Measurements from ENCODE around the gene NDC1. TPM values are rescaled to one million over a fixed set of nuclear protein-coding genes. Genes with fewer than 3 reads are reported as not detected.

NDC1 gene
- polyA plus RNA-seq, 1 of the 3 experiments (the other 2 are of a cell fraction) = 11.5 TPM

- peak; percentile 57 for DNase-seq
- no peaks in the 10 kb centered on the region for H4K20me1 ChIP-seq (ENCODE audit: insufficient read depth)
- peaks cover 4% of the 10 kb centered on the region; the same call in 1 of the 2 replicates for H3K9me3 ChIP-seq
- H3F3A ChIP-seq (replicated peaks; ENCODE audit: insufficient read depth) = peaks cover 14% of the 10 kb centered on the region
- no peaks in the 10 kb centered on the region for H3K36me3 ChIP-seq (replicated peaks in 1 of 2; ENCODE audit: control insufficient read depth in 1 of 2, insufficient read depth in 2 of 2, low read length in 1 of 2)
- no peaks in the 10 kb centered on the region for H3K79me2 ChIP-seq (ENCODE audit: insufficient read depth)
- no peaks in the 10 kb centered on the region for H3K9me2 ChIP-seq
- no peak overlapping the region for H3K27ac ChIP-seq (ENCODE audit: low read depth in 2 of 2, low read length in 1 of 2)
- ChIA-PET POLR2A (no interaction called here), CTCF (interaction anchor here (1.1 to 3.5 kb wide), 6 partner anchors 12 to 253 kb away, joined by 3 to 11 read pairs (median 4); no protein-coding TSS in a partner anchor)
- peak overlapping the region; percentile 48; the same call in 1 of the 2 replicates for H3K9ac ChIP-seq
- peak overlapping the region; percentile 86 for H3K4me2 ChIP-seq
- TF ChIP-seq NFIC (IDR thresholded peaks at IDR 0.05; ENCODE audit: borderline replicate concordance) = no peak
- TF ChIP-seq REST (IDR thresholded peaks at IDR 0.05; ENCODE audit: low read depth, low read length) = no peak
- no peak for TF ChIP-seq TAF1 (IDR thresholded peaks at IDR 0.05; ENCODE audit: borderline replicate concordance, low read depth, low read length)
- TF ChIP-seq NRF1 (IDR thresholded peaks at IDR 0.05; ENCODE audit: low read depth, low read length) = no peak
- TF ChIP-seq GABPA (IDR thresholded peaks at IDR 0.05; ENCODE audit: low read depth) = no peak
- no peak for TF ChIP-seq GATA2 (CRISPR knock-in tag; IDR thresholded peaks at IDR 0.05)
- TF ChIP-seq SMC3 (IDR thresholded peaks at IDR 0.05; ENCODE audit: low read depth, low read length) = no peak
- no peak for TF ChIP-seq CHD2 (IDR thresholded peaks at IDR 0.05; ENCODE audit: low read length, partially characterized antibody)
- no peak for TF ChIP-seq MXI1 (IDR thresholded peaks at IDR 0.05; ENCODE audit: low read depth, low read length)
- TF ChIP-seq PBX3 (IDR thresholded peaks at IDR 0.05) = no peak
- no peak for TF ChIP-seq FOSL2 (IDR thresholded peaks at IDR 0.05; ENCODE audit: borderline replicate concordance, low read depth)
- no peak for TF ChIP-seq YY1 (IDR thresholded peaks at IDR 0.05; ENCODE audit: low read depth)
- no peak for TF ChIP-seq RXRA (IDR thresholded peaks at IDR 0.05; ENCODE audit: borderline replicate concordance, low read depth)
- TF ChIP-seq TCF12 (IDR thresholded peaks at IDR 0.05) = no peak
- no peaks in the 10 kb centered on the region for H3K27me3 ChIP-seq (ENCODE audit: insufficient read depth)
- H3K4me1 ChIP-seq (ENCODE audit: control insufficient read depth in 1 of 2, insufficient read depth in 2 of 2, low read depth in 1 of 2, low read length in 1 of 2) = peaks cover 8 to 22% of the 10 kb centered on the region in 2 experiments; a peak in 3 of 4 replicates
- peak overlapping the region; percentile 56; the same call in 1 of the 2 replicates for H2AFZ ChIP-seq (ENCODE audit: low read depth)
- WGBS (ENCODE audit: low lambda C conversion rate) = 7% methylated on average over 16 of the region's 101 CpGs
- peak overlapping the region; percentile 54 to 73 for H3K4me3 ChIP-seq (ENCODE audit: low read depth in 2 of 2, low read length in 1 of 2)
These were observed 99.6 kb downstream of the NDC1 start for GRCh38 chr1:53738205-53739108.

Measured in SK-N-SH (cell line).